Suprapubic skin (tissue), 4 donors: Measurements from ENCODE around the gene TAS2R46. TPM values are rescaled to one million over a fixed set of nuclear protein-coding genes. Genes with fewer than 3 reads are reported as not detected.

Experiments
- DNase-seq, 2 donors: peaks; one replicate each; pipeline ENCODE4 v3.0.0-alpha.2; 2019; ENCODE audit warnings: low spot score in 2 of 2
- H3K27ac ChIP-seq: fragments of 200-600 bp; sonication (generic); one replicate; pipeline ENCODE4 v1.5.1; 2019
- H3K27me3 ChIP-seq: fragments of 200-600 bp; sonication (generic); one replicate; pipeline ENCODE4 v1.5.1; 2019
- H3K36me3 ChIP-seq: fragments of 200-600 bp; sonication (generic); one replicate; pipeline ENCODE4 v1.5.1; 2019
- H3K4me1 ChIP-seq: fragments of 200-600 bp; sonication (generic); one replicate; pipeline ENCODE4 v1.5.1; 2019
- H3K4me3 ChIP-seq: fragments of 200-600 bp; sonication (generic); one replicate; pipeline ENCODE4 v1.5.1; 2019; ENCODE audit warnings: mild to moderate bottlenecking
- H3K9me3 ChIP-seq: fragments of 200-600 bp; sonication (generic); one replicate; pipeline ENCODE4 v1.5.1; 2019
- CTCF ChIP-seq, 2 donors: fragments of 200-600 bp in 1 of 2; fragments of 450-650 bp in 1 of 2; sonication (generic) in 1 of 2; IDR thresholded peaks; one replicate each; pipeline ENCODE4 v1.5.1; 2016 to 2019; ENCODE audit warnings: antibody characterized with exemption in 2 of 2, mild to moderate bottlenecking in 1 of 2, moderate library complexity in 1 of 2
- EP300 ChIP-seq: sonication (generic); formaldehyde crosslinking; IDR thresholded peaks from one replicate; pipeline ENCODE4 v1.6.1; 2017; ENCODE audit warnings: antibody characterized with exemption
- POLR2A ChIP-seq, 2 donors: fragments of 450-650 bp; IDR thresholded peaks; one replicate each; pipeline ENCODE4 v1.6.1; 2017; ENCODE audit warnings: antibody characterized with exemption in 2 of 2, mild to moderate bottlenecking in 2 of 2, moderate library complexity in 2 of 2
- POLR2AphosphoS5 ChIP-seq, 3 donors: sonication (generic); formaldehyde crosslinking; IDR thresholded peaks; one replicate each; pipeline ENCODE4 v1.6.1; 2017; ENCODE audit warnings: antibody characterized with exemption in 3 of 3
- WGBS: methylation state at CpG from one replicate; pipeline ENCODE4 v1.1.5; 2018; 5-methylcytosine and 5-hydroxymethylcytosine counted together
- total RNA-seq, 4 donors: library from RNA; depleted of rRNA; stranded (reverse); fragments of >200 nt; gene quantifications; one replicate each; pipeline ENCODE4 v1.1.0, GENCODE V29; 2016

The TAS2R46 gene
- total RNA-seq, 4 donors from 2014 or later = 1.2 to 8.9 (median 2.0) TPM; not detected in 1

DNA sequence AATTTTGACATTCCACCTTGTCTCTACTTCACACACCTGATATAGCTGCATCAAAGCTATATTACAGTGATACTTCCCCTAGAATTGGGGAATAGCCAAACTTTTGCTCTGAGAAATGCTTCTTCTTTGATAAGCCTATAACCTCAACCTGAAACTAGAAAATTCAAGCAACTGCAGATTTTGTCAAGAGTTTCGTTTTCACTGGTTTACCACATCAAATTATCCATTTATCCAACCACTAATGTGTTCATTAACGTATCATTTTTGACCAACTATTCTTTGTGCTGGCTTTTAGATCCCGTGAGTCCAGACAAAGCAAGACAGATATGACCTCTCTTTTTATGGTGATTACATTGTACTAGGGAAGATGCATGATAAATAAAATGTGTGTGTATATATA is 13.5 kb upstream of the TAS2R46 start:
- no peak for TF ChIP-seq EP300
- TF ChIP-seq POLR2AphosphoS5 (IDR thresholded peaks at IDR 0.05) = no peak
- no peak for TF ChIP-seq CTCF (IDR thresholded peaks at IDR 0.05)
- no peaks in the 10 kb centered on the region for H3K27me3 ChIP-seq
- no peak for DNase-seq
- no peak overlapping the region for H3K4me3 ChIP-seq
- 76% methylated on average over 3 of the region's 3 CpGs for WGBS
- no peak overlapping the region for H3K27ac ChIP-seq
- no peaks in the 10 kb centered on the region for H3K36me3 ChIP-seq
- H3K9me3 ChIP-seq = peaks cover 2% of the 10 kb centered on the region
- no peaks in the 10 kb centered on the region for H3K4me1 ChIP-seq

DNA sequence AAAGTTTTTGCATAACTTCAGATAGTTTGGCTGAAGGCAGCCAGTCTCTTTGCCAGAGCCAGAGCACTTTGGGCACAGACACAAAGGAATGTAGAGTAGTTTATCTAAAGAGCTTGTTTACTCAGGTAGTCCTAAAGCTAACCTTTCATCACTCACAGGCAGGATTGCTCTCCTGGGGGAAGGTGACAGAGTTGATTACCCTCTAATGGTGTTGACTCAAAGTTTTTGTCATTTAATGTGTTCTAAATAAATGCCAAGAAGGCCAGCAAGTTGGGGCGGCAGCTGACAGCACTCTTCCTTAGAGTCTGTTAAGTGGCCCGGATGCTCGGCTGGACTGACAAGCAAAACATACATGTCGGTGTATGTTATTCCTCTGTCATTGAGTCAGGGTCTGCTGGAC is 9.3 kb upstream of the TAS2R46 start:
- Histone ChIP-seq H3K9me3 (no peaks in the 10 kb centered on the region), H3K27ac (no peak overlapping the region), H3K27me3 (no peaks in the 10 kb centered on the region), H3K4me3 (no peak overlapping the region), H3K4me1 (no peaks in the 10 kb centered on the region), H3K36me3 (no peaks in the 10 kb centered on the region)
- 53% methylated on average over 4 of the region's 4 CpGs for WGBS
- no peak for DNase-seq
- no peak for TF ChIP-seq CTCF (IDR thresholded peaks at IDR 0.05)
- no peak for TF ChIP-seq POLR2A (IDR thresholded peaks at IDR 0.05)
- TF ChIP-seq POLR2AphosphoS5 (IDR thresholded peaks at IDR 0.05) = no peak

DNA sequence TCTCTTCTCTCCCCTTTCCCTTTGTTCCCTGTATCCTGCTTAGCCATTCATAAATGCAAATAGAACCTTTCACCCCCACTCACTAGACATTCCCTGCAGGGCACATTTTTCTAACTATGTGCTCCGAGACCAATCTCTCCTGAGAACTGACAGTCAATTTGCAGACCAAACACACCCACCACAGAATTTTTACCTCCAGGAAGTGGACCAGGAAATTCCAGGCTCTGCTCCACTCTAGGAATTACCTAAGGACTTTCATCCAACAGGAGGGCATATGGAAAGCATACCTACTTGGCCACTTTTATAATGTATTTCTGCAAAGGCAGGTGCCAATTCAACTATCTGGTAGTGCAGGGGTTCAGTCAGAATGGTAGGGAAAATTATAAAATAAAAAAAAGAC is 8.9 kb upstream of the TAS2R46 start:
- Histone ChIP-seq H3K9me3 (no peaks in the 10 kb centered on the region), H3K4me1 (no peaks in the 10 kb centered on the region), H3K4me3 (no peak overlapping the region), H3K27ac (no peak overlapping the region), H3K36me3 (no peaks in the 10 kb centered on the region), H3K27me3 (no peaks in the 10 kb centered on the region)
- TF ChIP-seq CTCF (IDR thresholded peaks at IDR 0.05) (no peak), POLR2A (IDR thresholded peaks at IDR 0.05) (no peak), EP300 (no peak), POLR2AphosphoS5 (IDR thresholded peaks at IDR 0.05) (no peak)
- no peak for DNase-seq
- WGBS = 56% methylated on average over 1 of the region's 1 CpG

DNA sequence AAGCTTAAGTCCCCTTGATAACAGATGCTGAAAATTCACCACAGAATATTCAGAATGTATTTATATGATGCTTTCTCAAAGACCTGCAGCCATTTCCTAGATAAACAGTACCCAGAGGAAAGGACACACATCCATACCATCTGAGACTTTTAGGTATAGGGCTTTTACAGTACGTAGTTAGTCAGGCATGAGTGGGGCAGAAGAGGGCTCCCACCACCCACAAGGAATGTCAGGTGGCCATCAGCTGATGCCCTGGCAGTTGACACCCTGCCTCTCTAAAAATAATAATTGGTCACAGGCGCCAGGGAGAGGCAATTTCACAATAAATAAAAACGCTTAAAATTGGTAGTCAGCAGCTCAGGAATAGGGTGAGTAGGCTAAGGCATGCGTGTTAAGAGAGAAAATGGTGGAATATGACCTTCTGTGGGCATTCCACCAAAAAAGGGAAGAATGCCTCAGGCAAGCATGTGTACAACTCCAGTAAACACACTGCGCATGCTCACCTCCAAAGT is 7.8 kb upstream of the TAS2R46 start:
- Histone ChIP-seq H3K36me3 (no peaks in the 10 kb centered on the region), H3K27me3 (no peaks in the 10 kb centered on the region), H3K4me3 (no peak overlapping the region), H3K27ac (no peak overlapping the region), H3K9me3 (no peaks in the 10 kb centered on the region), H3K4me1 (no peaks in the 10 kb centered on the region)
- 84% methylated on average over 5 of the region's 5 CpGs for WGBS
- no peak for DNase-seq
- no peak for TF ChIP-seq POLR2A (IDR thresholded peaks at IDR 0.05)
- TF ChIP-seq EP300 = no peak
- TF ChIP-seq CTCF (IDR thresholded peaks at IDR 0.05) = no peak
- no peak for TF ChIP-seq POLR2AphosphoS5 (IDR thresholded peaks at IDR 0.05)

DNA sequence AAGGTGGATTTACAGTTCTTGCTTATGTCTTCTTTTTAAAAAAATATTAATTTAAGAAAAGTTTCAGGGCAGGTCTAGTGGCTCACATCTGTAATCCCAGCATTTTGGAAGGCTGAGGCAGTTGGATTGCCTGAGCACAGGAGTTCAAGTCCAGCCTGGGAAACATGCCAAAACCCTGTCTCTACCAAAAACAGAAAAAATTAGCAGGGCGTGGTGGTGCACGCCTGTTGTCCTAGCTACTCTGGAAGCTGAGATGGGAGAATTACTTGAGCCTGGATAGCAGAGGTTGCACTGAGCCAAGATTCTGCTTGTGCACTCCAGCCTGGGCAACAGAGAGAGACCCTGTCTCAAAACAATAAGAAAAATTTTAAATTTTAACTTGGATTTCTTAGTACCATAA is 5.4 kb upstream of the TAS2R46 start:
- DNase-seq = no peak
- 32% methylated on average over 2 of the region's 2 CpGs for WGBS
- TF ChIP-seq EP300 (no peak), POLR2AphosphoS5 (IDR thresholded peaks at IDR 0.05) (no peak), CTCF (IDR thresholded peaks at IDR 0.05) (no peak), POLR2A (IDR thresholded peaks at IDR 0.05) (no peak)

More for the DNA sequence above, 5.4 kb upstream of the TAS2R46 start:
- Histone ChIP-seq H3K4me3 (no peak overlapping the region), H3K36me3 (no peaks in the 10 kb centered on the region), H3K4me1 (no peaks in the 10 kb centered on the region), H3K27ac (no peak overlapping the region), H3K9me3 (no peaks in the 10 kb centered on the region), H3K27me3 (no peaks in the 10 kb centered on the region)
